GM12878 (cell line): ENCODE measurements around the gene SKAP1. TPM values are rescaled to one million over a fixed set of nuclear protein-coding genes. Genes with fewer than 3 reads are reported as not detected.

ENCODE experiments used
- ATAC-seq: fragments of 200-7000 bp; cut with Tn5 transposase; 3 replicates; pipeline ENCODE4 v1.9.1; 2020; ENCODE audit warnings: mild to moderate bottlenecking, moderate library complexity
- BruUV-seq: library from RNA; stranded (reverse); fragments of 400-500 nt; replicated peaks from 2 replicates; lab custom pipeline; 2021; lab: Mats Ljungman, UMichigan
- CTCF ChIA-PET: fragments of 300-600 bp; sonication (Branson Sonifier 250); formaldehyde crosslinking; extraction: SDS; loops from one replicate; lab custom pipeline; 2021; ENCODE audit warnings: inconsistent platforms; lab: Yijun Ruan, JAX
- POLR2A ChIA-PET: fragments of 350-600 bp; formaldehyde crosslinking; extraction: SDS; loops from one replicate; lab custom pipeline; 2021; ENCODE audit warnings: inconsistent platforms; lab: Charles Lee
- RAD21 ChIA-PET: fragments of 300-600 bp; sonication (Branson Sonifier 250); formaldehyde crosslinking; loops from one replicate; lab custom pipeline; 2023; ENCODE audit warnings: antibody characterized with exemption; ENCODE audit not compliant: unreplicated experiment; lab: Charles Lee
- SMC1A ChIA-PET: fragments of 300-600 bp; sonication (Branson Sonifier 250); formaldehyde crosslinking; loops from one replicate; lab custom pipeline; 2023; ENCODE audit not compliant: unreplicated experiment, uncharacterized antibody; lab: Charles Lee
- DNase-seq: peaks from one replicate; pipeline ENCODE4 v3.0.0-alpha.2; 2011; ENCODE audit warnings: low read depth, low spot score
- FAIRE-seq: peaks from 3 replicates; lab custom pipeline; 2011; peaks lifted over from hg19 to GRCh38; lab: Jason Lieb, UNC
- H2AFZ ChIP-seq: 2 replicates; pipeline ENCODE4 v1.6.0; 2011; ENCODE audit warnings: low read depth, low read length, control low read depth; ENCODE audit not compliant: control insufficient read depth
- H3K27ac ChIP-seq: 2 replicates; pipeline ENCODE4 v1.5.1; 2011; ENCODE audit warnings: control low read depth; ENCODE audit not compliant: control insufficient read depth, insufficient read depth
- H3K27me3 ChIP-seq, 2 experiments: replicated peaks in 1 of 2; 2 replicates each; pipeline versions ENCODE4 v1.6.0 to v1.6.1; 2011; ENCODE audit warnings: low read length in 1 of 2; ENCODE audit not compliant: control insufficient read depth in 2 of 2, insufficient read depth in 2 of 2
- H3K36me3 ChIP-seq, 2 experiments: 2 replicates each; pipeline ENCODE4 v1.5.1; 2011; ENCODE audit warnings: low read length in 1 of 2; ENCODE audit not compliant: control insufficient read depth in 2 of 2, insufficient read depth in 2 of 2
- H3K4me1 ChIP-seq: 2 replicates; pipeline ENCODE4 v1.6.1; 2011; ENCODE audit warnings: mild to moderate bottlenecking, low read length, moderate library complexity, mixed read lengths; ENCODE audit not compliant: control insufficient read depth, insufficient read depth
- H3K4me2 ChIP-seq: 2 replicates; pipeline ENCODE4 v1.6.0; 2011; ENCODE audit warnings: control low read depth; ENCODE audit not compliant: control insufficient read depth, insufficient read depth
- H3K4me3 ChIP-seq: fragments of 200-600 bp; sonication (generic); 2 replicates; pipeline ENCODE4 v1.5.1; 2016
- H3K79me2 ChIP-seq: 2 replicates; pipeline ENCODE4 v1.6.0; 2011; ENCODE audit warnings: low read length; ENCODE audit not compliant: control insufficient read depth, insufficient read depth
- H3K9ac ChIP-seq: 2 replicates; pipeline ENCODE4 v1.8.0; 2011; ENCODE audit warnings: low read length, control low read depth, mixed read lengths; ENCODE audit not compliant: control insufficient read depth, insufficient read depth
- H3K9me3 ChIP-seq: replicated peaks from 3 replicates; pipeline ENCODE4 v1.5.1; 2011; ENCODE audit warnings: mild to moderate bottlenecking, low read length; ENCODE audit not compliant: control insufficient read depth, insufficient read depth
- H4K20me1 ChIP-seq: 2 replicates; pipeline ENCODE4 v1.6.0; 2011; ENCODE audit not compliant: control insufficient read depth, insufficient read depth
- BCL11A ChIP-seq: IDR thresholded peaks from 2 replicates; pipeline ENCODE4 v1.6.1; 2011; ENCODE audit warnings: low read depth, low read length
- CBFB ChIP-seq: IDR thresholded peaks from 2 replicates; pipeline ENCODE4 v1.6.1; 2016; ENCODE audit warnings: antibody characterized with exemption, low read depth
- E2F8 ChIP-seq: fragments of 450-650 bp; IDR thresholded peaks from 2 replicates; pipeline ENCODE4 v1.6.1; 2018; ENCODE audit warnings: mild to moderate bottlenecking, low read depth, moderate library complexity; ENCODE audit not compliant: partially characterized antibody
- PKNOX1 ChIP-seq: fragments of 450-650 bp; IDR thresholded peaks from 2 replicates; pipeline ENCODE4 v1.6.1; 2016; ENCODE audit warnings: mild to moderate bottlenecking
- SUZ12 ChIP-seq: fragments of 200-600 bp; sonication (generic); IDR thresholded peaks from one replicate; pipeline ENCODE4 v1.6.1; 2018; ENCODE audit warnings: antibody characterized with exemption, mild to moderate bottlenecking; ENCODE audit not compliant: unreplicated experiment
- WGBS: methylation state at CpG from one replicate; pipeline ENCODE4 v1.1.6; 2016; ENCODE audit warnings: low lambda C conversion rate; ENCODE audit not compliant: insufficient replicate concordance, insufficient coverage; ENCODE audit errors: missing lambda C conversion rate; 5-methylcytosine and 5-hydroxymethylcytosine counted together
- in situ Hi-C: fragments of 300-500 bp; cut with MboI; formaldehyde crosslinking; loops from 9 replicates; pipeline ENCODE4 v1.14.3; 2018; ENCODE audit warnings: mixed read lengths
- intact Hi-C: fragments of 100-400 bp; cut with micrococcal nuclease; formaldehyde crosslinking; loops from one replicate; pipeline ENCODE4 v1.14.2; 2022; ENCODE audit not compliant: unreplicated experiment
- polyA plus RNA-seq, 11 experiments: library from polyadenylated mRNA; depleted of rRNA in 4 of 11; unstranded in 6 of 11; stranded (reverse) in 5 of 11; fragments of >200 nt; fragmentation: Nextera tagmentation in 4 of 11; fragmentation: Illumina TruSeq in 1 of 11; extraction: Ambion mirVana in 4 of 11; extraction: Trizol in 1 of 11; gene quantifications; 1 replicate in 1 of 11; 2 replicates in 10 of 11; pipeline versions ENCODE4 v1.2.1 to v1.2.3, GENCODE V29; 2011 to 2016; ENCODE audit warnings: inconsistent platforms in 2 of 11, missing spikeins in 2 of 11, low read depth in 1 of 11
- total RNA-seq, 4 experiments: library from RNA; depleted of rRNA in 3 of 4; stranded (reverse); fragments of >200 nt in 3 of 4; fragmentation: Illumina TruSeq in 1 of 4; extraction: Trizol in 1 of 4; gene quantifications; 2 replicates each; pipeline versions ENCODE4 v1.2.1 to v1.2.3, GENCODE V29; 2013 to 2021
- TF ChIP-seq, protein P1 (sequence below): fragments of 450-650 bp; IDR thresholded peaks from 2 replicates; pipeline ENCODE4 v1.6.1; 2016; ENCODE audit warnings: mild to moderate bottlenecking, moderate library complexity, borderline replicate concordance

The SKAP1 gene
- total and polyA plus RNA-seq, 10 of the 15 experiments (the other 5 are each of a cell fraction or from before 2014, with no cell fraction given) = 17.1 to 97.6 (median 35.9) TPM

DNA sequence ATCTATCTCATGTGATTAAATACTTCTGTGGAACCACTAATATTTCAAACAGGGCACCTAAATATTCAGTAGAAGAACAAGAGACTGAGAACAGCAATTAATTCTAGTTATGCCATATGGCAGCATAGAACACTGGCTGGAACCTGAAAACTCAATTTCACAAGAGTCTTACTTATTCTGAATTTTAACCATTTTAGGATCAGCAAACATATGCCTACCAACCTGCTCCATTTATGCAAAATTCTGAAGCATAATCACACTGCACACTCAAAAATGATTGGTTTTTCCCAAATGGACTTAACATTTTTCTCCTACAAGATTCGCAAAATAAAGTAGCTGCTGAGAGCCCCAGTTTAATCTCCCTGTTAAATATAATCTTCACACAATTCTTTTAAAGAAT, 43.2 kb downstream of the SKAP1 start (continued):
- TF ChIP-seq, protein P1, sequence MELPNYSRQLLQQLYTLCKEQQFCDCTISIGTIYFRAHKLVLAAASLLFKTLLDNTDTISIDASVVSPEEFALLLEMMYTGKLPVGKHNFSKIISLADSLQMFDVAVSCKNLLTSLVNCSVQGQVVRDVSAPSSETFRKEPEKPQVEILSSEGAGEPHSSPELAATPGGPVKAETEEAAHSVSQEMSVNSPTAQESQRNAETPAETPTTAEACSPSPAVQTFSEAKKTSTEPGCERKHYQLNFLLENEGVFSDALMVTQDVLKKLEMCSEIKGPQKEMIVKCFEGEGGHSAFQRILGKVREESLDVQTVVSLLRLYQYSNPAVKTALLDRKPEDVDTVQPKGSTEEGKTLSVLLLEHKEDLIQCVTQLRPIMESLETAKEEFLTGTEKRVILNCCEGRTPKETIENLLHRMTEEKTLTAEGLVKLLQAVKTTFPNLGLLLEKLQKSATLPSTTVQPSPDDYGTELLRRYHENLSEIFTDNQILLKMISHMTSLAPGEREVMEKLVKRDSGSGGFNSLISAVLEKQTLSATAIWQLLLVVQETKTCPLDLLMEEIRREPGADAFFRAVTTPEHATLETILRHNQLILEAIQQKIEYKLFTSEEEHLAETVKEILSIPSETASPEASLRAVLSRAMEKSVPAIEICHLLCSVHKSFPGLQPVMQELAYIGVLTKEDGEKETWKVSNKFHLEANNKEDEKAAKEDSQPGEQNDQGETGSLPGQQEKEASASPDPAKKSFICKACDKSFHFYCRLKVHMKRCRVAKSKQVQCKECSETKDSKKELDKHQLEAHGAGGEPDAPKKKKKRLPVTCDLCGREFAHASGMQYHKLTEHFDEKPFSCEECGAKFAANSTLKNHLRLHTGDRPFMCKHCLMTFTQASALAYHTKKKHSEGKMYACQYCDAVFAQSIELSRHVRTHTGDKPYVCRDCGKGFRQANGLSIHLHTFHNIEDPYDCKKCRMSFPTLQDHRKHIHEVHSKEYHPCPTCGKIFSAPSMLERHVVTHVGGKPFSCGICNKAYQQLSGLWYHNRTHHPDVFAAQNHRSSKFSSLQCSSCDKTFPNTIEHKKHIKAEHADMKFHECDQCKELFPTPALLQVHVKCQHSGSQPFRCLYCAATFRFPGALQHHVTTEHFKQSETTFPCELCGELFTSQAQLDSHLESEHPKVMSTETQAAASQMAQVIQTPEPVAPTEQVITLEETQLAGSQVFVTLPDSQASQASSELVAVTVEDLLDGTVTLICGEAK = no peak
- TF ChIP-seq SUZ12 (no peak), PKNOX1 (no peak)

DNA sequence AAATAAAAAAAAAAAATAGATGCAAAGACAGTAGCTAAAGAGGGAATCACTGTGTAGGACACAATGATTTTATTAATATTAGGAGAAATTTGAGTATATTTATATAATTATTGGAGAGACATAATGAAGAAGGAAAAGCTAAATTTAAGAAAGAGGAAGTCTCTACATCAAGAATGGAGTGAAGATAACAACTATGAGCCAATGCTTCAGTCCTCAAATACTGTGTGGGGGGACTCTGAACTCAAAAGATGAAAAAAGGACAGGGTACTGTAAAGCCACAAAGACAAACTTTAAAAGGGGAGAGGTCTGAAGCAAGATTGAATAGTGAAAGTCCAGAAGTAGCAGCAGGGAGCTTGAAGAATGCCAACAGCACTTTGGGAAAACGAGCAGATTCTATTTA, 44.7 kb downstream of the SKAP1 start:
- FAIRE-seq (no peak), ATAC-seq (no peak), DNase-seq (no peak)
- Histone ChIP-seq H3K79me2 (no peaks in the 10 kb centered on the region), H3K27ac (no peak overlapping the region), H2AFZ (no peak overlapping the region), H3K36me3 (peaks cover 2 to 7% of the 10 kb centered on the region in 2 experiments; a peak in 3 of 4 replicates), H3K4me3 (no peak overlapping the region), H3K4me1 (no peaks in the 10 kb centered on the region), H4K20me1 (no peaks in the 10 kb centered on the region), H3K9ac (no peak overlapping the region), H3K27me3 (no peaks in the 10 kb centered on the region), H3K4me2 (no peak overlapping the region), H3K9me3 (no peaks in the 10 kb centered on the region)
- ChIA-PET RAD21 (interaction anchor here (0.6 to 1.0 kb wide), 2 partner anchors 28 to 72 kb away, joined by 3 read pairs; no protein-coding TSS in a partner anchor), CTCF (interaction anchor here (1.0 to 2.9 kb wide), 7 partner anchors 10 to 71 kb away, joined by 3 to 8 read pairs (median 4); no protein-coding TSS in a partner anchor), SMC1A (interaction anchor here (0.7 to 2.9 kb wide), 13 partner anchors 8 to 202 kb away, joined by 3 to 7 read pairs (median 3); no protein-coding TSS in a partner anchor), POLR2A (interaction anchor here (1.0 kb wide), 1 partner anchor 23 kb away, joined by 3 read pairs; no protein-coding TSS in a partner anchor)
- 89% methylated on average over 1 of the region's 1 CpG for WGBS
- in situ Hi-C loops = no loop called here
- TF ChIP-seq E2F8 = no peak
- no peak for TF ChIP-seq CBFB
- TF ChIP-seq BCL11A = no peak
- no TSS peak for BruUV-seq
- intact Hi-C loops = no loop called here
